Esophagus squamous epithelium (tissue), 5 donors: Measurements from ENCODE around the gene NENF. TPM values are rescaled to one million over a fixed set of nuclear protein-coding genes. Genes with fewer than 3 reads are reported as not detected.

Source experiments
- DNase-seq: peaks from one replicate; lab custom pipeline; 2025; lab: John Stamatoyannopoulos, UW
- H3K27ac ChIP-seq, 4 donors: fragments of 200-600 bp; sonication (generic); one replicate each; pipeline ENCODE4 v1.5.1; 2016 to 2019; ENCODE audit warnings: mild to moderate bottlenecking in 1 of 4
- H3K27me3 ChIP-seq, 4 donors: fragments of 200-600 bp; sonication (generic); 1 replicate in 3 of 4; 2 replicates in 1 of 4; pipeline versions ENCODE4 v1.5.1 to v1.6.0; 2017 to 2021; ENCODE audit warnings: antibody characterized with exemption in 1 of 4
- H3K36me3 ChIP-seq, 3 donors: fragments of 200-600 bp; sonication (generic); one replicate each; pipeline ENCODE4 v1.5.1; 2016 to 2019
- H3K4me1 ChIP-seq, 3 donors: fragments of 200-600 bp; sonication (generic); one replicate each; pipeline ENCODE4 v1.5.1; 2017 to 2019
- H3K4me3 ChIP-seq, 4 donors: fragments of 200-600 bp; sonication (generic); 1 replicate in 3 of 4; 2 replicates in 1 of 4; pipeline ENCODE4 v1.5.1; 2016 to 2019; ENCODE audit warnings: mild to moderate bottlenecking in 2 of 4, moderate library complexity in 1 of 4
- H3K9me3 ChIP-seq, 3 donors: fragments of 200-600 bp; sonication (generic); one replicate each; pipeline ENCODE4 v1.5.1; 2016 to 2019
- CTCF ChIP-seq, 6 experiments: fragments of 450-650 bp in 4 of 6; fragments of 200-600 bp in 2 of 6; sonication (generic) in 2 of 6; IDR thresholded peaks; one replicate each; pipeline ENCODE4 v1.5.1; 2016 to 2019; ENCODE audit warnings: antibody characterized with exemption in 6 of 6, mild to moderate bottlenecking in 4 of 6, moderate library complexity in 4 of 6
- POLR2A ChIP-seq, 4 donors: fragments of 450-650 bp; IDR thresholded peaks; one replicate each; pipeline ENCODE4 v1.6.1; 2017; ENCODE audit warnings: antibody characterized with exemption in 4 of 4, mild to moderate bottlenecking in 4 of 4, moderate library complexity in 3 of 4
- WGBS, 2 donors: methylation state at CpG; one replicate each; pipeline ENCODE4 v1.1.5; 2018; 5-methylcytosine and 5-hydroxymethylcytosine counted together
- intact Hi-C: fragments of 100-400 bp; cut with DNase I; formaldehyde crosslinking; loops from one replicate; pipeline ENCODE4 v1.15.0; 2022
- total RNA-seq, 4 donors: library from RNA; depleted of rRNA; stranded (reverse); fragments of >200 nt; gene quantifications; one replicate each; pipeline ENCODE4 v1.1.0, GENCODE V29; 2016
- donor health status: DM: yes; HTN: yes; CAD: no.

NENF gene
- total RNA-seq, 4 donors from 2014 or later: 31.0 to 65.8 (median 42.0) TPM

GRCh38 chr1:212453156-212453857, 20.6 kb downstream of the NENF start:
- Histone ChIP-seq H3K4me3 (no peak overlapping the region), H3K36me3 (no peaks in the 10 kb centered on the region), H3K9me3 (no peaks in the 10 kb centered on the region), H3K27me3 (no peaks in the 10 kb centered on the region), H3K4me1 (peaks cover 0 to 26% (median 18%) of the 10 kb centered on the region in 3 donors), H3K27ac (peak overlapping the region in 3 of 4 donors; percentile 44 to 70 (median 50))
- no peak for DNase-seq
- intact Hi-C loops: loop anchor here (5.0 to 10.0 kb wide), 2 partner anchors 86 to 389 kb away; no protein-coding TSS in a partner anchor
- 63 to 82% methylated on average over 5 to 7 of the region's 12 CpGs for WGBS, 2 donors
- TF ChIP-seq POLR2A (IDR thresholded peaks at IDR 0.05) (no peak), CTCF (IDR thresholded peaks at IDR 0.05) (no peak)

- Histone ChIP-seq H3K27ac (no peak overlapping the region), H3K4me3 (no peak overlapping the region), H3K36me3 (no peaks in the 10 kb centered on the region), H3K4me1 (peaks cover 0 to 26% (median 18%) of the 10 kb centered on the region in 3 donors), H3K9me3 (no peaks in the 10 kb centered on the region), H3K27me3 (no peaks in the 10 kb centered on the region)
- DNase-seq: no peak
- WGBS, 2 donors: 60 to 100% methylated on average over 1 to 2 of the region's 3 CpGs
- no peak for TF ChIP-seq CTCF (IDR thresholded peaks at IDR 0.05)
- TF ChIP-seq POLR2A (IDR thresholded peaks at IDR 0.05): no peak
- intact Hi-C loops: loop anchor here (5.0 to 10.0 kb wide), 2 partner anchors 87 to 390 kb away; no protein-coding TSS in a partner anchor
These were observed 22.0 kb downstream of the NENF start for GRCh38 chr1:212454741-212455140.

GRCh38 chr1:212455401-212455800, 22.7 kb downstream of the NENF start:
- 85 to 89% methylated on average over 2 of the region's 2 CpGs for WGBS, 2 donors

GRCh38 chr1:212455803-212456528, 23.2 kb downstream of the NENF start:
- intact Hi-C loops: loop anchor here (10.0 kb wide), 1 partner anchor 391 kb away; no protein-coding TSS in a partner anchor
- Histone ChIP-seq H3K36me3 (no peaks in the 10 kb centered on the region), H3K4me3 (peak overlapping the region in 3 of 4 donors; percentile 15 to 28 (median 19)), H3K4me1 (peaks cover 0 to 26% (median 18%) of the 10 kb centered on the region in 3 donors), H3K27me3 (no peaks in the 10 kb centered on the region), H3K27ac (peak overlapping the region in 3 of 4 donors; percentile 59 to 76 (median 71)), H3K9me3 (no peaks in the 10 kb centered on the region)
- TF ChIP-seq CTCF (IDR thresholded peaks at IDR 0.05): peak; percentile 93 to 100 (median 97)
- no peak for TF ChIP-seq POLR2A (IDR thresholded peaks at IDR 0.05)
- 25 to 31% methylated on average over 9 to 10 of the region's 10 CpGs for WGBS, 2 donors
- no peak for DNase-seq

More at GRCh38 chr1:212455401-212455800, 22.7 kb downstream of the NENF start:
- Histone ChIP-seq H3K27ac (peak overlapping the region in 2 of 4 donors; percentile 14 to 71), H3K27me3 (no peaks in the 10 kb centered on the region), H3K4me1 (peaks cover 0 to 26% (median 18%) of the 10 kb centered on the region in 3 donors), H3K4me3 (no peak overlapping the region), H3K36me3 (no peaks in the 10 kb centered on the region), H3K9me3 (no peaks in the 10 kb centered on the region)
- TF ChIP-seq CTCF (IDR thresholded peaks at IDR 0.05): no peak
- no peak for TF ChIP-seq POLR2A (IDR thresholded peaks at IDR 0.05)
- no peak for DNase-seq
- intact Hi-C loops: loop anchor here (10.0 kb wide), 1 partner anchor 391 kb away; no protein-coding TSS in a partner anchor
